HG03460 (cell line): Measurements from ENCODE around the gene SETD3.

Experiments
- ATAC-seq: cut with Tn5 transposase; IDR thresholded peaks from one replicate; pipeline ENCODE4 v1.9.1; 2021; ENCODE audit not compliant: unreplicated experiment

SETD3 gene

DNA sequence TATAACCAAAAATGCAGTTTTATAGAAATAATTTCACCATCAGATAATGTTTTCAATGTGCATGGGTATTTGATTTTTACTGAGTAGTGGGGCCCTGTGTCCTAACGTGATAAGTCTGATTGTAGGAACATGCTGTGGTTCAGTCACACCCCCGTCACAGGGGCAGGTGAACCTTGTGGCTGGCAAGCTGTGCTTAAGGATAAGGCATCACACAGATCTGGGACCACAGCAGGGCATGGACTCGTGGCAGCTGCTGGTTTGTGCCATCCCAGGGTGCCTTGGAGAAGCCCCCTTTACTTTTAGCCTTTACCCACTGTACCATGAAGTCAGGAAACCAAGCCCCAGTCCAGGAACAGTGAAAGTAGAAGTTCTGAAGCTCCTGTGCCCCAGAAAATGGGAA is 17.2 kb upstream of the SETD3 start:
- no peak for ATAC-seq

DNA sequence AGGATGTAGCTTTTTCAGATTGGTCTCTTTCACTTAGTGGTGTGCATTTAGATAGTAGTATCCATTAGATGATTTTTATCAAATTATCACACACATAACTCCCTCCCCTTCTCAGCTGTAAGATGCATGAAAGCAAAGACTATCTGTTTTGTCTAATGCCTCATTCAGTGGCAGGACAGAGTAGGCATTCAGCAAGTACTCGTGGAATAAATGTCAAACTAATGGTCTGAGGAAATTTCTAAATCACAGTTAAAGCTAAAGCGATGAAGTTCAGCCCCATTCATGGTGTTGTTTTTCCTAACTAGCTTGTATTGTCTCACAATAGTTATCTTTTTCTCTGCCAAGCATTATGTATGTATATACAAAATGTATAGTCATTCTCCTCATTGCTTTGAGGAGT is 16.7 kb upstream of the SETD3 start:
- no peak for ATAC-seq

DNA sequence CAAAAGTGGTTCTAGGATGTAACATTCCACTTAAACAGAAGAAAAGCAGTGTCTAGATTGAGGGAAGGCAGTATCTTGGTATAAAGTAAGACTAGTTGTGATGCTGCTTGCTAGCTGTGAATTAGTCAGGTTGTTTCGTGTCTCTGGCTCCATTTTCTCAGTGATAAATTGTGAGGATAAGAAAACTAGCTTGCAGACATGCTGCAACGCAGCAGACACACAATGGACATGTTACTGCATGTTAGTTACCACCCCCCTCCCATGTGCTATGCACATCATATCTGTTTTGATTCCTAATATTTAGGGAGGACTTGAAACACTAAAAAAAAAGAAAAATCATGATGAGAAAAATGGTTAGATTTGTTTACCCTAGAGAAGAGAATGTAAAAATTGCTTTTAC is 3.4 kb upstream of the SETD3 start:
- ATAC-seq, result no peak

DNA sequence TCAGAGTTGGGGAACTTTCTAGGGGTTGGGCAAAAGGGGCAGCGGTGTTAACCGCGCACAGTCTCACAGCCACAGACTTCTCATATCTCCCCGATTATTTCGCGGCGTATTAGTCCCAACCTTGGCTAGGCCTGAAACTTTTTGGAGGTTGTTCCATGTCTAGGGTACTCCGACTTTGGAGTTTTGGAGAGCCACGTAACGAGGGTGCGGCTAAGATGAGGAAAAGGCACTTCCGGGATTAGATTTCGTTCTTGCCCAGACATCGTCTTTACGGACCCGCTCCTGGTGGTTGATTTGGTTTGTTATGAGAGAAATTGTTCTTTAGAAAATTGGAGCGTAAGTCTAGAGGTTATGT is 1.1 kb upstream of the SETD3 start:
- ATAC-seq, result no peak

DNA sequence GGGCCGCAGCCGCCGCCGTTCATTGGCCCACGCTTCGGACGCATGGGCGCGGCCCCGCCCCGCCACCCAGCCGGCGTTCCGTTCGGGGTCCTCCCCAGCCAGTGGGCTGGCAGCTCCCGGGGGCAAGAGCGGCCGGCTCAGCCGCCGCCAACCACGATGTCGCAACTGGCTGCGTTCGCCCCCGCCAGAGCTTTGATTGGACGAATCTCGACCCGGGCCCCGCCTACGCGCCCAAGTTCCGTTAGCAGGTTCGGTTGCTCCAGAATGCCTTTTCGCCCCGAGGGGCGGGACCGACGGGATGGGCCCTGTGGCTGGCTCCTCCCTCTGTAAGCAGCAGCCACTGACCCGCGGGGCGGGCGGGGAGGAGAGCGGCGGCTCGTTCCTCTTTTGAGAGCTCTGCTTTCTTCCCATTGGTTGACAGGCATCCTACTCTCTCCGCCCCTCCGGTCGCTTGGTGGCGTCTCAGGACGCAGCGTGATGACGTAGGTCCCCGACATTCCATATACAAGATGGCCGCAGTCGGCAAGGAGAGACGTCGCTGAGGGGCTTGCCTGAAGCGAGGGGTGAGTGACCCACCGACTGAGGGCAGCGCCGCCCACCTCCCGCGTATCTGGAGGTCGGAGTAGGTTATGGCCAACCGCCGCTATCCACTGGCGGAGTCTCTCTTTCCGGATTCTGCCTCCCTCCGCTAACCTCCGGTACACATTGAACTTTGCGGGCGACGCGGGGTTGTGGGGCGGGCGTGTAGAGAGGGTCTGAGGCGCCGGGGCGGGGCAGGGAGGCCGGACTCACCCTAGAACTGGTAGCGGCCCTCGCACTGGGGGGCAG is 472 bp upstream of the SETD3 start, which contains the start of gene CCNK:
TSS of gene CCNK (plus strand) at position 493 of the 828 bp plus-strand sequence. CDS start 11,269 bp downstream, outside the sequence.
- ATAC-seq, result peak; percentile 86

DNA sequence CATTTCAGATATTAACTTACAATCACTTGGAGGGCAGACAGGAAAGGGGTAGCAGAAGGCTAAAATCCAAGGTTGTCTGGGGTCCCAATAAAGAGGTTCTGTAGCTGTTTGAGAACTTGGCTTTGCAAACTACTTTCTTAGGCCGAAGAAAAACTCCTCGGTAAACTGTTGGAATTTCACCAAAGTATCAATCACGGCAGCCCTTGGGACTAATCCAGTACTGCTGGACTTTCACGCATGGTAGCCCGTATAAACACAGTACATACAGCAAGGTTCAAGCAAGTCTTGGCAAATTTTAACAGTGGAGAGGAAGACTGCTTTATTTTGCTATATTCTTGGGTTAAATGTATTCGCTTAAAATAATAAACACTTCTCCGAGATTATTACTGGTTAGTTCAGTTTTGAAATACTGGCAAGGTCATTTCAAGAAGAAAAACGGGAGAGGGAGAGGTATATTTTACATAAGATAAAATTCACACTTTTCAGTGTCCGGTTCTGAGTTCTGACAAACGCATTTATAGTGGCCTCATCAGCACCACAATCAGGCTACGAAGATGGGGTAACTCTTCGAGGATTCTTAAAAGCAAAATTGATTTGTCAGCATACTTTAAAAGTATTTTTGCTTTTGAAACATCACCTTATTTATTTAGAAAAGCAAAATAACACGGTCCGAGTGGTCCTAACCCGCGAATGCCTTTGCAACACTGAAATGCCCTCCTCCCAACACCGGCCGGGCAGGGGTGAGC is 1.3 kb downstream of the SETD3 start:
- no peak for ATAC-seq

DNA sequence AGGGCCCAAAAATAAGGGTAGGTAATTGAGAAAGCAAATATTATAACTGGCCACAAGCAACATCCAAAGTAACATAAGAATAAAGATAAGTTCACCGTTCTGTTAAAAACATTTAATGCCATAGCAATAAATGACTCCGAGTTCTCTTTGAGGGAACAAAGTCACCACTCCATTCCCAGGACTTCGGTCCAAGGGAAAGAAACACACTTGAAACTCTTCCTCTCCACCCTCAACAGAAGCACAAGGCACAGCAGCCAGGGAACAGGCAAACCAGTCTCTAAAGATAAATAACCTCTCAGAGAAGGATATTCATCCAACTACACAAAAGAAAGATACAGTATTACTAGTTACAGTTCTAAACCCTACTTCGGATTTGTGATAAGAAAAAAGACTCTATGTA is 2.5 kb downstream of the SETD3 start:
- no peak for ATAC-seq

DNA sequence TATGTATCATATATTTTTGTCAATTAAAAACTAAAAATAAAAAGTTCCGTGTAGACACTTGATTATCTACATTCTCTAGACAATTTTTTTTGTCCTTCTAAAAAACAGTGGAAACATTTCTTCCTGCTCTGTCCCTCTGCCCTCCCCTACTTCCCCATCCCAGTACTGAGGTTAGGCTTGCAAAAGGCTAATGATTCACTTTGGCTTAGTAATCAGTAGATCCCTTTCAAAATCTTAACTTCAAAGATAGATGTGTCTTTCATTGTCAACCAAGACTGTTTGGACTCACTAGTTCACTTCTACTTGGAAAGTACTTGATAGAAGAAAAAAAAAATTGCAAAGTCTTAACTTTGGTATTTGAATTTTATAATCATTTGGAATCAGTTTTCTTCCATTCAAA is 3.8 kb downstream of the SETD3 start:
- ATAC-seq, result no peak

DNA sequence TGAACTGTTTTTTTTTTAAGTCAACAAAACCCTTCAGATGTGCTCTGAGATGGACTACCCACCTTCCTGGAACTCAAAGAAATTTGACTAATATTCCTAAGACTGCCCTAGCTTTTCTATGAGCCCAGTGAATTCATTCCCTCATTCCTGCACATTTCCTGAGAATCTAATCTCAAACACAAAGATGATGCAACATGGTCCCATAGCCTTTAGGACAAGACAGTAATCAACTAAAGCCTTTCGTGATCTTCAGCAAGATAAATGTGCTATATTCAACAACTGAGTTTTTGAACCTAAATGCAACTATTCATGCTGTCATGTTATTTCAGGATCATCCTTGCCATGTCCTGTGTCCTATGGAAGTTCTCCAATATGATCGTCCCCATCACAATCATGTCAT is 5.0 kb downstream of the SETD3 start:
- ATAC-seq, result no peak

DNA sequence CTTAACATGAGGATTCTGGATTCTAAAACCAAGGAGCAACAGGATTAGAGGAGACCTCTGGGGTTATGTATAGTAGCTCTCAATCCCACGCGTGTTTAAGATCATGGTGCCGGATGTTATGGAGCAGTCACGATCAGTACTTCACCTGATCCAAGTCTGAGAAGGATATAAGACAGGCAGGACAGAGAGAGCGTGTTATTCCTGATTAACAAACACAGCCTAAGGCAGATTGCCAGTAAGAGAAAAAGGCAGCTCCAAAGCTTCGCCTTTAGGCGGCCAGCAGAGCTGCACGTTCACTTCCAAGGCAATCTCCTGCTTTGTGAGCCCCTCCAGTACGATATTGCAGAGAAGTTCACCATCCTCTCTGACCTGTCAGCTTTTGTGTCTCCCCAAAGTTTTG is 5.5 kb downstream of the SETD3 start:
- ATAC-seq, result no peak

DNA sequence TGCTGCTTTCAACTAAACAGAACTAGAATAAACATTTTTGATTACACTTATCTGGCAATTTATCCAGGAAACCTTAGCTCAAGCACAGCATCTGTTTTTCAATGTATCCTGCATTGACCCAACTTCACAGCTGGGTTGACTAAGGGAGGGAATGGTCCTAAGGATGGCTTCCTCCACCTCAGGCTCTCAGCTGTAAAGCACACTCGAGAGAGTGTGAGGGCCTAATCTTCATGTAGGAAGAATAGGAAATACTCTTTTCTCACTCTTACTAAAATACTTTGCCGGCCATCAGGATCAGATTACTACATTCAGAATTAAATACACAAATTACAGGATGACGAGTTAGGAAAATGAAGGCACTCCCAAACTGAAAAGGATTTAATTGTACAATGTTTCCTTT is 7.2 kb downstream of the SETD3 start:
- ATAC-seq, result no peak

DNA sequence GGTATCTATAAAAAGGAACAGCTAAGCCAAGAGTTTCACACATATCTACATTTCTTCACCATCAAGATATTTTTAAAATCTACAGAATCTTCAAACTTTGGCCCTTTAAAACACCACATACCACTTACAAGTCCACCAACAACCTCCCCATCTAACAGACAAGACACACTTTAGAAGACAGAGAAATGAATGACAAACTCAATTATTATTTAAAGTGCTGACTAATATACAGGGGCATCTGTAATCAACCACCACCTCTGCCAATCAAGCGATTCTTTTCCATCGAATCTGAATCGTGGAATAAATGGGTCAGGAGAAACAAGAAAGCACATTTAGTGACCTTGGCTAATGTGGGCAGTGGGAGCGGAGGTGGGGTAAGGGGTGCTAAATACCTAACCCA is 7.7 kb downstream of the SETD3 start:
- ATAC-seq, result no peak

DNA sequence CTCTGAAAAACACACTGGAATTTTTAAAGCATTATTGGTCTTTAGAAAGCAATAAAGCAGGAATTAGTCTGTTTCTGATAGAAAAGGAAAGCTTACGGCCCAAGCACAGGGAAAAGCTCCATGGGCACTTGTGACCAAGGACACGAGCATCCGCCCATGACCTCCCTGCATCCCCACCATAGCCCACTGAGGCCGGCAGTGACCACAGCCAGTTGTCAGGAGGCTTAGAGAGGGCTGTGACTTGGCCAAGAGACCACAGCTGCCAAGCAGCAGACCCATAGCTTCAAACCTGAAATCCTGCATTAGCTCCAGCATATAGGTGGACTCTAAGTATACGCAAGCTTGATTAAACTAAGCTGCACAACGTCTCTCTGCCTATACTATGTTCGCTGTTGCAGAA is 8.9 kb downstream of the SETD3 start:
- no peak for ATAC-seq

DNA sequence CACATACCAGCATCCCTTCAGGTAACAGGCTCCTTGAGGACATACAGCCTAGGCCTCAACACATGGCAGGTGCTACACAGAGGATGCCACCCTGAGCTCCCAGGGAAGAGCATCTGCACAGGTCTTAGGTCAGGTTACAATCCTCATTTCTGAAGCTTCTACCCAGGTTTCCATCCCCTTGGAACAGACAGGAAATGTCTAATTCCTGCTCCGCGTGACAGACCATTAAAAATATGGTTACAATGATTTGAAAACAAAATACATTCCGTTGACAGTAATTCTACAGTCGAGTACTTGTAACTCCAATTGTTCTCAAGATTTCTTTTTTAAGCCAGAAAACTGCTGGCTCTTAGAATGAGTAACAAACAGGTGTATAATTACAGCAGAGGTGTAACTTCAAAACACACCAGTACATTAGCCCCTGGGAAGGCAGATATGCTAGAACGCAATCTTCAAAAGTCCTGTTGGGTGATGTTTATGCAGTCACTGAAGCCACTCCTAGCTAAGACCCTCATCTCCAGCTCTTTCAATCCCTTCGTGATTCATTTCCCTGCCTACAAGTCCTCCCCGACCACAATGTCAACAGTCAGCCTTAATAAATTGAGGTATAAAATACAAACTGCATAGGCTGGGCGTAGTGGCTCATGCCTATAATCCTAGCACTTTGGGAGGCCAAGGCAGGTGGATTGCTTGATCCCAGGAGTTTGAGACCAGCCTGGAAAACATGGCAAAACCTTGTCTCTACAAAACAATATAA is 11.6 kb downstream of the SETD3 start:
- no peak for ATAC-seq

DNA sequence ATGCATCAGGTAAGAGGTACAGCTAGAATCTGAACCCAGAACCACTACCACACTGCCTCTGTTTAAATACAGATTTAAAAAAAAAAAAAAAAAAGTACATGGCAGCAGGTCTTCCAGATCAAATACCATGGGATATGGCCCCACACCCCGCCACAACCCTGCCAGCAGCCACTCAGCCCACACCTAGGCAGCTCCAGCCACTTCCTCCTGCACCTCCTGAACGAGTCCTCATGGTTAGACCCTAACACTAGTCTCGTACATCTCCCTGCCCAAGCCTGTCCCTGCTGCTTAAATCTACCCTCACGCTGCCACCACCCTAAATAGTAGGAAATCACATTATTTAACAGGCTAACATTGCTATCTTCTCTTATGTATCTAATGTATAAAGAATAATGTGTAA is 12.6 kb downstream of the SETD3 start:
- no peak for ATAC-seq

DNA sequence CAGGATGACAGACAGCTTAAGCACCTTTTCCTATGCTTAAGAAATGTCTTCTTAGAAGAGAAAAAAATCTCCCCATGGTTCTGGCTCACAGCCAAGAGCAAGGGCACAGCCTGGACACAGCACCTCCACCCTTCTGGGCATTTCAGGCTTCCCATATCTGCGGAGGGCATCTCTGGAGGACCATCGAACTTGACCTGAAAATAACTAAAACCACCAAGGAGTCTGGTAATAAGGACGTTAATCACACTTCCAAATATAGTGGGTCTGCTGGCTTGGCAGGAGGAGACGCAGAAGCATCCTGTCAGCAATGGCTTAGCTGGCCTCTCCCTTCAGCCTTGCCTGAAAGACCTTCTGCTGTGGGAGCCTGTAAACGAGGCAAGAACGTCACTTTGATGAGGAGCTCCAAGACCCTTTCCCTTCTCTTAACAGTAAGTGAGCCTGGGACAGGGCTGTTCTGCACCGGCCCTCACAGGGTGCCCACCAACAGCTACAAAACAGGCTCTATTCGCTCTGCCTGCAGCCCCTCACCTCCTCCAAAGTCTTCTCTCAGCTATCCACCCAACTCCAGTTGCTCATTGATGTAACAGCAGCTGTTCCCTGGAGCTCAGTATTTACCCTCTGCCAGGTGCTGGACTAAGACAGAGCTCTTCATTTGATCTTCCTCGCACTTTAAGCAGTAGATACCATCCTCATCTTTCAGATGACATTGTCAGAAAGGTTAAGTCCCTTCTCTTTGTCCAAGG is 13.2 kb downstream of the SETD3 start:
- ATAC-seq, result no peak

DNA sequence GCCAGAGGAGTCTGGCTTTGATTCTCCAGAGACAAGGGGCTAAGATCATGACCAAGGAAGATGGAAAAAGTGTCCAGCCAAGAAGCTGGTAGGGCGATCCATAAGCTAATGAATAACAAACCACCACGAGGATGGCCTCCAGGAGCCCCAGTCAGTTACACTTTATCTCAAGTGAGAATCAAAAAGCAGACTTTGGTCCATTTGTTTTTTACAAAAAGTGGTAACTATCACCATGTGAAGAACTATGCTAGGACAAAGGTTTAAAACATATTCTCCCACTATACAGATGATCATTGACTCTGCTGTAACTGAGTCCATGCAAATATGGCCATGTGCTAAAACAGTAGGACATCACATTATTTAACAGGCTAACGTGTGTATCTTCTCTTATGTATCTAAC is 13.9 kb downstream of the SETD3 start:
- ATAC-seq, result no peak

DNA sequence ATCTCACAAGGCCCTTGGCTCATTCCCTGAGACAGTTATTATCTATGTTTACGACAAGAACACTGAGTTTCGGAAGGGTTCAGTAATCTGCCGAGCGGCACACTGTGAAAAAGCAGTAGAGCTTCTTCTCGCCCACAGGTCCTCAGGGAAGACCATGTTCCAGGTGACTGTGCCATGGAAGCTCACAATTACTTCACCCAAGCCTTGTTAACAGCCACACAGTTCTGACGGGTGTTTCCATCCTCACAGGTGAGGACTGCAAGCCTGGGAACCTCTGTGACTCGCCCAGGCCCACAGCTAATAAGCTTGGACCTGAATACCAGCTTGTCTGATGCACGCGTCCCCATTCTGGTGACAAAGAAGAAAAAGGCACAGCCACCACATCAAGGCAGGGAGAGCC is 15.4 kb downstream of the SETD3 start:
- ATAC-seq, result no peak

DNA sequence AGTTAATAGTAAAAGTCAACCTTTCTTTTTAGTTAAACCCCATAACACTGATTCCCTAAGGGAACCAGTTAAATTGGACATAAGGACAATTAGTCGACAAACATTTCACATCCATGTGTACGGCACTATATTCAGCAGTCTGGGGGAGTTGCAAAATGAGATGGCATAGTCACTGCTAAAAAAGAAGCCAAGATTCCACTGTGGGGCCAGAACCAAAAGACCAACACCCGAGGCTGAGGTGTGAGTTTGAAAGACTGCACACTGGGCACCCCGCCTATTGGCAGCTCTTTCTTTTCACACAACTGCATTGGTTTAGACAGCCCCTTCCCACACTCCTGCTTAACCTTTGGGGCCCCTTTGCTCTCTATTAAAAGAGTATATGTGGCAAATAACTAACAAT is 16.7 kb downstream of the SETD3 start:
- ATAC-seq, result no peak

DNA sequence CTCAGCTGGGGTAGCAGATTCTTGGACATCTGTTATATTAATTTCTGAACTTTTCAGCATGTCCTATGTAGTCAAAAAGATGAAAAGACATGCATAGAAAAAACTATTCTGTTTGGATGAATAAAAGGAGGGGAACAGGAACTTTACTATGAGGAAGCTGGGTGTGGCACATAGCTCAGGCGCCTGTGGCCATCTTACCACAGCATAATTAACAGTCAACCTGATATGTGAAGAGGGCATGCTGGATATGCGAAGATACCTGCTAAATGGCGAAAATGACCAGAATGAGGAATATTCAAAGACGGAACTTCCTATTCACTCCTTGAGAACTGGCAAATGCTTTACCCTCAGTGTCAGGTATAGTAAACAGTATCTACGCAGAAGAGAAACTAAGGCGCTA is 18.4 kb downstream of the SETD3 start:
- no peak for ATAC-seq

DNA sequence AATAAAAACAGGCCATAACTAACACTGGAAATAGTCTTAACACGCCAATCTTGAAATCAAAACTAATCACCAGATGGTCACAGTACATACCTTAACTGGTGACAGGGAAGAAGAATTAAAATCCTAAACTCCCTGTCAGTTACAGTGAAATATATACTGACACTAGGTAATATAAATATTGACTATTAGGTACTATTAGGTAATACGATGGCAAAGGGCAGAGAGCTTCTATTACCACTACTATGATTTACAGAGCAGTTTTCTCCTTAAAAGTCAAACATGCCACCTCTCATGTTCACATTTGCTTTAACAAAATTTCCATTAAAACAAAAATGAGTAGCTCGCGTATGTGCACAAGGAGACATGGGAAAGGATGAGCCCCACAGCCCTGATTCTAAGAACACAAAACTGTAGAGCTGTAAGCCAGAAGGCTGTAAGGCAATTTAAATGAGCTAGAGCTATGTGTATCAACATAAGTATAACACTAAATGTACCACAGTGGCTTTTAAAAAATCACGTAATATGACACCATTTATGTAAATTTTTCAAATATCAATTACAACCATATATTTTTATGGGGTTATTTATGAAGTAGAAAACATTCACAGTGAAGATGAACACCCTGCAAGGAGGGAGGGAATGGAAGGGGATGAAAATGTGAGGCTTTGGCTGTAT is 19.1 kb downstream of the SETD3 start:
- ATAC-seq, result no peak
